Immature natural killer cell (primary cell): ENCODE results near the gene TMA16. TPM values are rescaled to one million over a fixed set of nuclear protein-coding genes. Genes with fewer than 3 reads are reported as not detected.

ENCODE experiments used
- DNase-seq, 3 donors: peaks; one replicate each; pipeline ENCODE4 v3.0.0; 2022; ENCODE audit warnings: mixed read lengths in 1 of 3
- H3K27ac Mint-ChIP-seq, 6 donors: one replicate each; pipeline ENCODE4 v1.8.0; 2020; ENCODE audit warnings: mixed read lengths in 6 of 6, mild to moderate bottlenecking in 5 of 6, inconsistent platforms in 4 of 6, moderate library complexity in 3 of 6
- H3K27me3 Mint-ChIP-seq, 3 donors: one replicate each; pipeline ENCODE4 v1.8.0; 2020 to 2021; ENCODE audit warnings: low read depth in 3 of 3, mild to moderate bottlenecking in 3 of 3, mixed read lengths in 3 of 3, moderate library complexity in 3 of 3, inconsistent platforms in 1 of 3
- H3K36me3 Mint-ChIP-seq, 3 donors: one replicate each; pipeline ENCODE4 v1.8.0; 2020; ENCODE audit warnings: mixed read lengths in 3 of 3, inconsistent platforms in 2 of 3, mild to moderate bottlenecking in 2 of 3
- H3K4me1 Mint-ChIP-seq, 2 donors: one replicate each; pipeline ENCODE4 v1.8.0; 2020; ENCODE audit warnings: inconsistent platforms in 2 of 2, mild to moderate bottlenecking in 2 of 2, mixed read lengths in 2 of 2, moderate library complexity in 1 of 2
- H3K4me3 Mint-ChIP-seq, 5 donors: one replicate each; pipeline ENCODE4 v1.8.0; 2020; ENCODE audit warnings: mild to moderate bottlenecking in 5 of 5, mixed read lengths in 5 of 5, inconsistent platforms in 3 of 5, moderate library complexity in 3 of 5
- H3K9me3 Mint-ChIP-seq, 6 donors: one replicate each; pipeline ENCODE4 v1.8.0; 2020; ENCODE audit warnings: mild to moderate bottlenecking in 6 of 6, mixed read lengths in 6 of 6, inconsistent platforms in 4 of 6, moderate library complexity in 3 of 6
- polyA plus RNA-seq, 3 donors: library from polyadenylated mRNA; unstranded; fragments of 300-500 nt; fragmentation: Illumina TruSeq; gene quantifications; one replicate each; pipeline ENCODE4 v1.2.3, GENCODE V29; 2021

Gene TMA16
- polyA plus RNA-seq, 3 donors from 2014 or later = 8.7 to 12.8 (median 10.8) TPM

DNA sequence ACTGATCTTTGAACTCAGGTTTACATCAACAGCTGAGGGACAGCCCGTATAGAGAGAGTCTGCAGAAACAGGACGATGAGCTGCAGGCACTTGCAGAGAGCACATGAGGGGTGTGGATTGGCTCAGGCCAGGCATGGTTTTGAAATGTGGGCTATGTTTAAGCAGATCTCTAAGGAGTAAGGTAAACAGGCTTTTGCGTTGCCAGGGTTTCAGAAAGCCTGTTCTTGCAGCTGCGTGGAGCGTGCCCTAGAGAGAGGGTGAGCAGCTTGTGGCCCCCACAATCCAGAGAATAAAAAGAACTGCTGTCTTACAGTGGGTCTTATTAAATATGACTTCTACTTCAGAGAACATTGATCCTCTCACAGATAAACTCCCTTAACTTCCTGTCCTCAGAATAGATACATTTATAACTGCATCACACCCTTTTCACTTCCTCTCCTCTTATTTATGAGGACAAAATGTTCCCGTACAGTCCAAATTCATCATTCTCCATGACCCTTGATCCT lies 64.1 kb downstream of the TMA16 start:
- H3K4me3 Mint-ChIP-seq = peak overlapping the region in 4 of 5 donors; percentile 6 to 36 (median 28)
- H3K4me1 Mint-ChIP-seq = peaks cover 19 to 21% of the 10 kb centered on the region in 2 donors
- DNase-seq = no peak
- H3K27ac Mint-ChIP-seq = peak overlapping the region in 3 of 6 donors; percentile 26 to 61 (median 36)
- H3K36me3 Mint-ChIP-seq = no peaks in the 10 kb centered on the region
- no peaks in the 10 kb centered on the region for H3K9me3 Mint-ChIP-seq
- peaks cover 0 to 3% (median 3%) of the 10 kb centered on the region in 3 donors for H3K27me3 Mint-ChIP-seq

DNA sequence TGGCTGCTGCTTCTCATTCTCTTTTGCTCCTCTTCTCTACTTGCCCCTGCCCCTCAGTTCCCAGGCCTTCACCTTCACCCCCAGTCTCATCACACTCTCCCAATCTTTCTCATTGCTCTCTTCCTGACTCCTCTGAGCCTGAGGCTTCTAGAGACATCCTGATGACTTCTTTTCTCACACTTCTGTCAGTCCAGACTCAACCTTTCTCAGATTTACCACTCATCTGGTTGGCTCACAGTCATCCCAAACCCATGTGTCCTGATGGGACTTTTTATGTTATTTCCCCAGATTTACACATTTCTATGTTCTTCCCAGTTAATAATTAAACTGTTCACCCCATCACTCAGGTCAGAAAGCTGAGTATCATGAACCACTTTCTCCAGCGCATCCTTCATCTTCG lies 68.0 kb downstream of the TMA16 start:
- peaks cover 18 to 21% of the 10 kb centered on the region in 2 donors for H3K4me1 Mint-ChIP-seq

DNA sequence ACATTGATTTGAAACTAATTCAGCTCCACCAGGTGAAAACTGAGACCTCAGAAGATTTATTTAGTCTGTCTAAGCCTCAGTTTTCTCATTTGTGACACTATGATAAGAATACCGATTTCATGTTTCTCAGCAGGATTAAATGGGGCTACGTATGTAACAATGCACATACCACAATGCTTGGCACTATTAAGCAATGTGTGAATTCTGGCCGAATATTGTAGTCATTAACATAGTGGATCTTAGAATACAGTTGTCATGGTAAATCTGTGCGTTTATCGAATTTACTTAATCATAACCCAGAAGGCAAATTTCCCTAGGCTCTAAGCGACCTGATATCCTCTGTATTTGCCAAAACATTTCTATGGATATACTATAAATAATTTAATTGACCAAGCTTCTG lies 69.1 kb downstream of the TMA16 start:
- Mint-ChIP-seq H3K9me3 (no peaks in the 10 kb centered on the region), H3K27ac (no peak overlapping the region), H3K4me1 (peaks cover 8 to 10% of the 10 kb centered on the region in 2 donors), H3K36me3 (no peaks in the 10 kb centered on the region), H3K27me3 (peaks cover 0 to 1% (median 0%) of the 10 kb centered on the region in 3 donors), H3K4me3 (no peak overlapping the region)
- DNase-seq = no peak

More for the DNA sequence above, 68.0 kb downstream of the TMA16 start:
- H3K9me3 Mint-ChIP-seq = no peaks in the 10 kb centered on the region
- peaks cover 0 to 3% (median 2%) of the 10 kb centered on the region in 3 donors for H3K27me3 Mint-ChIP-seq
- H3K36me3 Mint-ChIP-seq = no peaks in the 10 kb centered on the region
- H3K27ac Mint-ChIP-seq = peak overlapping the region in 1 of 6 donors; percentile 5
- DNase-seq = no peak
- H3K4me3 Mint-ChIP-seq = no peak overlapping the region

DNA sequence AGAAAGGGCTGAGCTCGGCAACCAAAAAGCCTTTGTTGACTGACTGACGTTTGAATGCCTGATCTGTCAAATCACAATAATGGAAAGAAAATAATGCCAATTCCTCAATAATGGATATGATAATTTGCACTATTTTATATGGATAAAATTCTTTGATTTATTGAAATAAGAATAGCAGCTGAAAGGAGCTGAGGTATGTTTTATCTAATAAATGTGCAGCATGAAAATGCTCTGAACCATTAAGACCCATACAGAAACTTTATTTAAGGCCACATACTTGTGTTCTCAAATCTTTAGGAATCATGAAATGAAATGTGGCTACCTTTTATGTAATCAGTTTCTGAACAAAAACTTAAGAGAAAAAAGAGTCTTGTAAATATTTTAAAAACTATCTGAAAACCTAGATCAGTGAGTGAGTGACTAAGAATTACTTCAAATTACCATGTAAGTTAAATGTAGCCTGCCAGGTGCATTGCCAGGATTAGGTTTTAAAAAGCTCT lies 69.8 kb downstream of the TMA16 start:
- no peak overlapping the region for H3K27ac Mint-ChIP-seq
- H3K36me3 Mint-ChIP-seq = no peaks in the 10 kb centered on the region
- DNase-seq = no peak
- H3K4me1 Mint-ChIP-seq = peaks cover under 1 to 3% of the 10 kb centered on the region in 2 donors
- H3K9me3 Mint-ChIP-seq = no peaks in the 10 kb centered on the region
- H3K4me3 Mint-ChIP-seq = no peak overlapping the region
- H3K27me3 Mint-ChIP-seq = peaks cover 0 to 1% (median 0%) of the 10 kb centered on the region in 3 donors

DNA sequence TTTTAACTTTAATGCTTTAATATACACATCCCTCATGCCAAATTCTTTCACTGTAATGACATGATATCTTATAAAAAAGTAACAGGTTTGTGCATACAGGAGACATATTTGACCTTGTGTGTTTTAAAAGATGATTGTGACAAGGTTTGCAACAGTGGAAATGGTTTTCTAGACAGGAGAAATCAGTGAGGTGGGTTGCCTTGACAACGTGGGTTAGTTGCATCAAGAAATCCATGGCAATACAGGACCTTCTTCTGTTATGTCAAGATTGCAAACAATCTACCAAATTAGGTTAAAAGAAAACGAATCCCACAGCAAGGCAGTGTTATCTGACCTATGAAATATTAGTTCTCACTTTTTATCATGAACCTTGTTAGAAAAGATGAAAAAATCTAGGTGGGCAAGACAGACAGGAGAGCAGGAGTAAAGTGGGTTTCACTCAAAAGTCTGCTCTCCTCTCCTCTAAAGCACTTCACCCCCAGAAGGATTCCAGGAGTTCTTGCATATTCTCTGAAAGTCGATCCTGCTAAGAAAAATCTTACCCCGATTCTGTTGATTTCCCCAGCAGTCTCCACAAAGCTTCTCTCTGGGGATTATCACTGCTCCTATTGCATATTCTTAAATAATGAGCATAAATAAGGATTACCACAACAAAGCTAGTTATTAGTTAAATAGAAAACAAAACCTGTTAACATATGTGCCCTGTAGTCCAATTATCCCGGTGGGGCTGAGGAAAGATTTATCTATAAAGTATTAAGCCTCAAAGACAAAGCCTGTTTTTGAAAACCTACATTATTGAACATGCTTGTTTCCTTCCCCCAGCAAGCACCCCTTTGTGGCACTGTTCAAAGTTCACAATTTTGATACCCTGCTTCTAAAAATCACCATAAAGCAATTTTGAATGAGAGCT lies 71.0 kb downstream of the TMA16 start:
- no peaks in the 10 kb centered on the region for H3K36me3 Mint-ChIP-seq
- no peaks in the 10 kb centered on the region for H3K9me3 Mint-ChIP-seq
- peaks cover 0 to 2% (median 1%) of the 10 kb centered on the region in 3 donors for H3K27me3 Mint-ChIP-seq
- H3K4me1 Mint-ChIP-seq = no peaks in the 10 kb centered on the region
- H3K4me3 Mint-ChIP-seq = no peak overlapping the region
- DNase-seq = no peak
- no peak overlapping the region for H3K27ac Mint-ChIP-seq

DNA sequence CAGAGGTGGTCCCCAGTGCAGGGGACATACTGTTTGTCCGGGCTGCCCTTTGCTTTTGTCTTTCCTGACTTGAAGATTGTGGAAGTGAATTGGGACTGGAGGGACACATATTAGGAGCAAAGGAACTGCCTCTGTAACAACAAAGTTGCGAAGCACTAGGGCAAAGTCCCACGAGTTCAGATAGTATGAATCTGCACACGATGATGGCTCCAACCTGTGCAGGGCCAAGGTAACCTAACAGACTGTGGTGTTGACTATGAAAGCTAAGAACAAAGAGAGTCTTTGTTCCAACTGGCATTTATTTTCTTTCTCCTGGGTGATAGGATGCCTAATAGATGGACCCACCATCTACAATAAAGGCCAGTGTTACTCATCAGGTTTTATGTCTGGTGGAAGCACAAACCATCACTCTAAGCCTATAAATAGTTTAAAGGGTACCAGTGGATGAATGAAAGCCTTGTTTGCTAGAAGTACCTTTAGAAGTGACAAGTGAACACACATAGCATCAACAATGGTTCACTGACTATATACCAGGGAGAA lies 71.8 kb downstream of the TMA16 start:
- no peaks in the 10 kb centered on the region for H3K9me3 Mint-ChIP-seq
- peaks cover 0 to 6% (median 1%) of the 10 kb centered on the region in 3 donors for H3K27me3 Mint-ChIP-seq
- no peaks in the 10 kb centered on the region for H3K36me3 Mint-ChIP-seq
- H3K27ac Mint-ChIP-seq = no peak overlapping the region
- no peaks in the 10 kb centered on the region for H3K4me1 Mint-ChIP-seq
- DNase-seq = no peak
- H3K4me3 Mint-ChIP-seq = no peak overlapping the region

DNA sequence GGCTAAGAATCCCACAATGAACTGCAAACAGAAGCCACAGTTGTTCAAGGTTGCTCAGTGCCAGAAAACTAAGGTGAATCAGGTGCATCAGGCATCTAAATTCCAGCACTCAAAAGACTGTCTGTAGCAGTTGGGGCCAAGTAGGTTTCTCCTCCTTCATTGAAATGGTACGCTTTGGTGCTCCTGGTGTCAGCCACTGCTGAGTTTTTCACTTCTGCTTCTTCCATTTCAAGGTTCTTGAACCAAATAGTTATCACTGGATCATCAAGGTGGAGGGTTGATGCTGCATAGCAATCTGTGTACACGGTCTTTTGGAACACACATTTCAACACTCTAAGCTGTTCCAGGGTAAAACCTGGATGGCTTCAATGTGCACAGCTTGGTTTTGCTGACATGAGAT lies 74.4 kb downstream of the TMA16 start:
- peaks cover 0 to 6% (median 0%) of the 10 kb centered on the region in 3 donors for H3K27me3 Mint-ChIP-seq
- no peak overlapping the region for H3K4me3 Mint-ChIP-seq
- no peak overlapping the region for H3K27ac Mint-ChIP-seq
- H3K36me3 Mint-ChIP-seq = no peaks in the 10 kb centered on the region
- H3K4me1 Mint-ChIP-seq = no peaks in the 10 kb centered on the region
- DNase-seq = no peak
- H3K9me3 Mint-ChIP-seq = no peaks in the 10 kb centered on the region

Other genes with a start within 250 kb of the TMA16 start
- not detected for gene NPY1R, start 162.1 kb upstream of the TMA16 start, polyA plus RNA-seq
- gene NPY5R, start 150.8 kb upstream of the TMA16 start, polyA plus RNA-seq = not detected
- not detected for gene TKTL2, start 20.9 kb upstream of the TMA16 start, polyA plus RNA-seq